Esophagus squamous epithelium (tissue), 5 donors: ENCODE results near the gene MED27. TPM values are rescaled to one million over a fixed set of nuclear protein-coding genes. Genes with fewer than 3 reads are reported as not detected.

Source experiments
- DNase-seq: peaks from one replicate; lab custom pipeline; 2025; lab: John Stamatoyannopoulos, UW
- H3K27ac ChIP-seq, 4 donors: fragments of 200-600 bp; sonication (generic); one replicate each; pipeline ENCODE4 v1.5.1; 2016 to 2019; ENCODE audit warnings: mild to moderate bottlenecking in 1 of 4
- H3K27me3 ChIP-seq, 4 donors: fragments of 200-600 bp; sonication (generic); 1 replicate in 3 of 4; 2 replicates in 1 of 4; pipeline versions ENCODE4 v1.5.1 to v1.6.0; 2017 to 2021; ENCODE audit warnings: antibody characterized with exemption in 1 of 4
- H3K36me3 ChIP-seq, 3 donors: fragments of 200-600 bp; sonication (generic); one replicate each; pipeline ENCODE4 v1.5.1; 2016 to 2019
- H3K4me1 ChIP-seq, 3 donors: fragments of 200-600 bp; sonication (generic); one replicate each; pipeline ENCODE4 v1.5.1; 2017 to 2019
- H3K4me3 ChIP-seq, 4 donors: fragments of 200-600 bp; sonication (generic); 1 replicate in 3 of 4; 2 replicates in 1 of 4; pipeline ENCODE4 v1.5.1; 2016 to 2019; ENCODE audit warnings: mild to moderate bottlenecking in 2 of 4, moderate library complexity in 1 of 4
- H3K9me3 ChIP-seq, 3 donors: fragments of 200-600 bp; sonication (generic); one replicate each; pipeline ENCODE4 v1.5.1; 2016 to 2019
- CTCF ChIP-seq, 6 experiments: fragments of 450-650 bp in 4 of 6; fragments of 200-600 bp in 2 of 6; sonication (generic) in 2 of 6; IDR thresholded peaks; one replicate each; pipeline ENCODE4 v1.5.1; 2016 to 2019; ENCODE audit warnings: antibody characterized with exemption in 6 of 6, mild to moderate bottlenecking in 4 of 6, moderate library complexity in 4 of 6
- POLR2A ChIP-seq, 4 donors: fragments of 450-650 bp; IDR thresholded peaks; one replicate each; pipeline ENCODE4 v1.6.1; 2017; ENCODE audit warnings: antibody characterized with exemption in 4 of 4, mild to moderate bottlenecking in 4 of 4, moderate library complexity in 3 of 4
- WGBS, 2 donors: methylation state at CpG; one replicate each; pipeline ENCODE4 v1.1.5; 2018; 5-methylcytosine and 5-hydroxymethylcytosine counted together
- intact Hi-C: fragments of 100-400 bp; cut with DNase I; formaldehyde crosslinking; loops from one replicate; pipeline ENCODE4 v1.15.0; 2022
- total RNA-seq, 4 donors: library from RNA; depleted of rRNA; stranded (reverse); fragments of >200 nt; gene quantifications; one replicate each; pipeline ENCODE4 v1.1.0, GENCODE V29; 2016
- donor health status: DM: yes; HTN: yes; CAD: no.

Gene MED27
- total RNA-seq, 4 donors from 2014 or later: 10.6 to 20.0 (median 17.6) TPM

- H3K9me3 ChIP-seq: no peaks in the 10 kb centered on the region
- TF ChIP-seq POLR2A (IDR thresholded peaks at IDR 0.05): no peak
- no peak for TF ChIP-seq CTCF (IDR thresholded peaks at IDR 0.05)
- H3K27me3 ChIP-seq: no peaks in the 10 kb centered on the region
- H3K36me3 ChIP-seq: no peaks in the 10 kb centered on the region
- H3K4me1 ChIP-seq: no peaks in the 10 kb centered on the region
- intact Hi-C loops: no loop called here
- H3K27ac ChIP-seq: no peak overlapping the region
- WGBS, 2 donors: 88 to 90% methylated on average over 18 to 19 of the region's 20 CpGs
- DNase-seq: no peak
- H3K4me3 ChIP-seq: no peak overlapping the region
These were observed 180.1 kb downstream of the MED27 start for GRCh38 chr9:131899296-131900228.

- H3K27ac ChIP-seq: no peak overlapping the region
- DNase-seq: no peak
- WGBS, 2 donors: 82 to 85% methylated on average over 9 of the region's 9 CpGs
- H3K4me3 ChIP-seq: no peak overlapping the region
- no peaks in the 10 kb centered on the region for H3K9me3 ChIP-seq
- H3K36me3 ChIP-seq: peaks cover 0 to 41% (median 0%) of the 10 kb centered on the region in 3 donors
- intact Hi-C loops: no loop called here
- no peak for TF ChIP-seq POLR2A (IDR thresholded peaks at IDR 0.05)
- no peak for TF ChIP-seq CTCF (IDR thresholded peaks at IDR 0.05)
- H3K4me1 ChIP-seq: peaks cover 0 to 5% (median 0%) of the 10 kb centered on the region in 3 donors
- H3K27me3 ChIP-seq: no peaks in the 10 kb centered on the region
These were observed 186.7 kb downstream of the MED27 start for GRCh38 chr9:131892902-131893500.

GRCh38 chr9:131892162-131892707 is 187.4 kb downstream of the MED27 start:
- TF ChIP-seq CTCF (IDR thresholded peaks at IDR 0.05): no peak
- no peak for TF ChIP-seq POLR2A (IDR thresholded peaks at IDR 0.05)
- peaks cover 0 to 5% (median 0%) of the 10 kb centered on the region in 3 donors for H3K4me1 ChIP-seq
- H3K27ac ChIP-seq: no peak overlapping the region
- intact Hi-C loops: no loop called here
- H3K4me3 ChIP-seq: no peak overlapping the region
- 69 to 80% methylated on average over 5 of the region's 5 CpGs for WGBS, 2 donors
- H3K27me3 ChIP-seq: no peaks in the 10 kb centered on the region
- no peak for DNase-seq
- H3K36me3 ChIP-seq: peaks cover 0 to 42% (median 0%) of the 10 kb centered on the region in 3 donors
- H3K9me3 ChIP-seq: no peaks in the 10 kb centered on the region

- intact Hi-C loops: no loop called here
- H3K27me3 ChIP-seq: no peaks in the 10 kb centered on the region
- H3K27ac ChIP-seq: no peak overlapping the region
- peaks cover 0 to 5% (median 2%) of the 10 kb centered on the region in 3 donors for H3K4me1 ChIP-seq
- H3K9me3 ChIP-seq: no peaks in the 10 kb centered on the region
- peaks cover 0 to 42% (median 0%) of the 10 kb centered on the region in 3 donors for H3K36me3 ChIP-seq
- no peak overlapping the region for H3K4me3 ChIP-seq
- 92 to 93% methylated on average over 8 of the region's 8 CpGs for WGBS, 2 donors
- no peak for DNase-seq
- TF ChIP-seq CTCF (IDR thresholded peaks at IDR 0.05) (no peak), POLR2A (IDR thresholded peaks at IDR 0.05) (no peak)
These were observed 188.1 kb downstream of the MED27 start for GRCh38 chr9:131891598-131891997.
